IPS-NIHi11 (cell line): ENCODE data around the gene LRRIQ3.
"Not testable (repeated sequence)": the region's sequence is repeated elsewhere in the genome, so short reads cannot be mapped to it uniquely, and the experiment has no call there.

Source experiments
- DNase-seq: peaks from one replicate; pipeline ENCODE4 v3.0.0; 2012; ENCODE audit warnings: mixed read lengths, low spot score

LRRIQ3 gene, protein sequence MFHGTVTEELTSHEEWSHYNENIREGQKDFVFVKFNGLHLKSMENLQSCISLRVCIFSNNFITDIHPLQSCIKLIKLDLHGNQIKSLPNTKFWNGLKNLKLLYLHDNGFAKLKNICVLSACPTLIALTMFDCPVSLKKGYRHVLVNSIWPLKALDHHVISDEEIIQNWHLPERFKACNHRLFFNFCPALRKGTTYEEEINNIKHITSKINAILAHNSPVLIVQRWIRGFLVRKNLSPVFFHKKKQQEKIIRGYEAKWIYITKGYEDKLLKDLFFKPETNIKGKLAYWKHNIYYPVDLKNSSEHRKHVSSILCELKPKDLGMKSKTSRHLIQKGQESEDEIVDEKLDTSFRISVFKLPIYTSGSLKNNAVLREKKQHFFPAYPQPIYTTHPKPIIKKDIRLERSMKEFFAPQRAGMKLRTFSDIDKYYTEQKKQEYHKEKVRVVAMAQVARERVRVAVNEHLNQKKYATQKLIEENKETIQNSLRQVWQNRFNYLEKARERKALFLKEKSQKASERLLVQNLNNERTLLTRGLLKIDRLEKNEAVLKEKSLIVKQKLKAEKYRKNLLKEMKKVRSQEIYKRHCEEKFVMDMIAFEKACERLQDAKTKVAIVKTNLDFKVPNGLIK

DNA sequence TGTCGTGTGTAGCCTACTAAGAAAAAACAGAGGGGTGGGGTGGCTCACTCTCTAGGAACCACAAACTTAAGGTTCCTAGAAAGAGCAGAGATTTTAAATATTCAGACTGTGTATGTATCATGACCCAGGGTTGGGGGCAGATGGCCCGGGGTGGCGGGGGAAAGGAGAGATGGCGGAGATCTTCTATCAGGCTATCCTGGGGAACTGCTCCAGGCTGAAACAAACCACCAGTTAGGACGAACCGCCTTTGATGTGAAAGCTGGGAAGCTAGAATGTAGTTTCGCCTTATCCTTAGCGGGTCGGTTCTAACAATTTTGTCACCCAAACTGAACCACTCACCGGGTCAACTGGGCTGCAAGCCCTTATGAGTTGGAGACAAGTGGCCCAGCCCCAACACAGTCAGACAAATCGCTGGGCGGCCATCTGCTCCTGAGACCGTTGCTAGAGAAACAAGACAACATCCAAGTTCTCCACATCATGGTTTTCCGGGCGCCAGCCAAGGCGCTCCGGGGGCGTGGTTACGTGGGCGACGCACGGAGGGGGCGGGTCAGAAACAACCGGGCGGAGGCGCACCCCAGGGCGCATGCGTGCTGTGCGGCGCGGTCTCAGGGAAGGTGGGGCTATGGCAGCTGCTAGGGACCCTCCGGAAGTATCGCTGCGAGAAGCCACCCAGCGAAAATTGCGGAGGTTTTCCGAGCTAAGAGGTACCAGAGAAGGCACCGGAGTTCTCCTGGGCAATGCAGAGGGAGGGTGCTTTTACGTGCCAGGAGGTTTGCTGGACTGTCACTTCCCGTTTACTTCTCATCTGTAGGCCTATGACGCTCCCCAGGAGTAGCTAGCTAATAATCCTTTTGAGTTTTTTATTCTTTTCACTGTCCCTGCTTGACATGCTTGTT is at the start of gene LRRIQ3, which contains the start of gene FPGT:
Gene LRRIQ3 (minus strand): TSS at position 520 of the 896 bp plus-strand sequence. CDS start 14,492 bp downstream, outside the sequence.
Gene FPGT (plus strand): TSS at position 586 of the 896 bp plus-strand sequence. CDS start 37 bp downstream, at position 623.
- DNase-seq = peak; percentile 96

DNA sequence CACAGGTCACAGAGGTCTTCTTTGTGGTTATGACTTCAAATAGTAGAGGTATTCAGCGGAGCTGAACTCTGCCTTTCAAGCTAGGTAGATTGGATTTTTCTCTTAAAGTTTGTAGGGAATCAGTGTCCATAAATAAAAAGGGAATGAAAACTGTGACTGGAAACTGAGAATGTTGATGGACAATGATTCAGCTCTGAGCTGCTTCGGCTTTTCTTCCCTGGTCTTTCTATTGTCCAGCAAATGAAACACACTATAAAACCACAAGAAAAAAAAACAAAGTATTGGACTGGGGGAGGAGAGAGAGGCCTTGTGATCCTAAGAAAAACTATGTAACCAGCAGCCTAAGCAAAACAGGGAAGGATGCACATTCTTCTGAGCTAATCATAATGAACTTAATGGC is 48.3 kb upstream of the LRRIQ3 start:
- no peak for DNase-seq

DNA sequence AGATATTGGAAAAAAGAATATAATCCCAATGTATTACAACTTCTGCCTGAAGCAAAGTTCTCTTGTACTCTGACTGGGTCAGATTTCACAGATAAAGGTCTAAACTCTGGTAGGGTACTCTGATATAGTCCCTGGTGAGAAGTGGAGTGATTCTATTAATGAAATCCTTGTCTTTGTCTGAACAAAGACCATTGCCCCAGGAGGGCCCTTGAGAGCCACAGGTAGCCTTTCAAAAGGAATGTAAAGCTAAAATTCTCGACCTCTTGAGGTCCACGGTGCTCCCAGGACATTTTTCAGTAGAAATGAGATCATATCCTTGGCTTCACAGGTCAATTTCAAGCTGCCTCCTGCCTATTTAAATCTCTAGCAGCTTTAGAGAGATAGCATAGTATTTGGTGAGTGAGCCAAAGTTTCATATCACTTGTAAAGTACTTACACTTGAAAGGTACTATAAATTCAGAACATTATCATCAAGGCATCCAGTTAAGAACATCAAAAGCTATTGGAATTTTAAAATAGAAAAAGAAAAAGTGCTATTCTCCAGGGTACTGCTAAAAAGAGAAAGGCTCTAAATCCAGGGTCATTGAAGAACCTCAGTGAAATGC is 47.3 kb upstream of the LRRIQ3 start:
- DNase-seq = peak; percentile 58

DNA sequence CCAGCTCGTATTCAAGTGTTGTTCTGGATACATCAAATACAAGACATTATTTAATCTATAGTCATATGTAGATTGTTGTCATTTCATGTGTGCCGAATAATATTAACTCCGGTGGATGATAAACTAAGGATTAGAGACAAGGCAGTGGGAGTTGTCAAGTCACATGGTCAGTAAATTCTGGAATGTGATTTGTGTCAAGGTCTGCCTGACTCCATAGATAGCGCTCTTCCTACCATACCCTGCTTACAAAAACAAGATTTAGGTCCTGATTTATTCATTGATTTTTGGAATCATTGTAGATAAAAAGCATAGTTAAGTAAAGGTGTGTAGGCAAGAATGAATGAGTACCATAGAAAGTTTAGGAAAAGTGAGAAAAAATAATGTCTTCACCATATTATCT is 39.8 kb upstream of the LRRIQ3 start:
- no peak for DNase-seq

DNA sequence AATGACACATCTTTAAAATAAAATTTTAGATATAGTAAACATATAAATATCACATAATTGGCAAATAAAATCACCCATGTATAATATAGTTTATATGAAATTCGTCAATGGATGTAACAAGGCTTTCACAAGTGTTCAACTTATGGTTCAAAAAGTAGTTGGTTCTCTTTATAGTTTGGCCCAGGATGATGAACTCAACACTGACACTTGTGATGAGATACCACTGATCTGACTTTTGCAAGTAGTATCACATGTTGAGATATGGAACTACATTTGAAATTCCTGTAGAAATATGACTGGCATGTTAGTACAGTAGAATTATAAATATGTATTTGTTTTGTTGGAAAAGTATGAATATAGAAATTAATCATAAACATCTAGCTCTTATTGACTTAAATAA is 39.1 kb upstream of the LRRIQ3 start:
- DNase-seq = no peak

DNA sequence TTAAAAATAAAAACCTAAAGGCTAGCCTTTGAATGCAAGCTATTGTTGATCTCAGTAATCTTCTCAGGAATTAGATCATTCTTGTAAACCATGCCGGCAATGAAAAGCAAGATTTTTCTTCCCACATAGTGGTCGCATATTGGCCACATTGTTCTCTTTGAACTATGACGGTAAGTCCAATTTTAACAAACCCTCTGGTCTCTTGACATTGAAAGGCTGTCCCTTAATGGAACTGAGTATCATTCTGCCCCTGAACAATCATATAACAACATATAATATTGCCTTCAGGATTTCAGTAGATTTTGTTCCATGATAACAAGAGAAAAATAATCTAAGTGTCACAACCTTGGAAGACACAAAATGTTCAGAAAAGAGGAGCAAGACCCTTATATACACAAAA is 38.5 kb upstream of the LRRIQ3 start:
- DNase-seq = no peak

DNA sequence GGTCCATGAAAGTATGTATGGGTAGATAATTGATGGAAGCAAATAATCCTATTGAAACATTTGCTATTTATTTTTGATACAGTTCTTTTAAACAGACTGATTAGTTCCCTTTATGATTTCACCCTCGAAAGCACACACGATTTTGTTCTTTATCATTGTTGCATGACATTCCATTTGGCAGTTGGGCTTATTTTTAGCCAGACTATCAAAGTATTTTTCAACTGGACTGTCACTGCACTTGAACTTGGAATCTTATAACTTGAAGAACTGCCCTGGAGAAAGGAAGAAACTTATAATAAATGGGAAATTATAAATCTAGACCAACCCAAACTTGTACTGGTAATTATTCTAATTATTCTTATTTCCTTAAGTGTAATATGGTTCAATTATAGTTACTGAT is 37.2 kb upstream of the LRRIQ3 start, which contains the start of gene TNNI3K:
Gene TNNI3K (plus strand): TSS at position 235 of the 400 bp plus-strand sequence. CDS start 65 bp downstream, at position 300.
- no peak for DNase-seq

DNA sequence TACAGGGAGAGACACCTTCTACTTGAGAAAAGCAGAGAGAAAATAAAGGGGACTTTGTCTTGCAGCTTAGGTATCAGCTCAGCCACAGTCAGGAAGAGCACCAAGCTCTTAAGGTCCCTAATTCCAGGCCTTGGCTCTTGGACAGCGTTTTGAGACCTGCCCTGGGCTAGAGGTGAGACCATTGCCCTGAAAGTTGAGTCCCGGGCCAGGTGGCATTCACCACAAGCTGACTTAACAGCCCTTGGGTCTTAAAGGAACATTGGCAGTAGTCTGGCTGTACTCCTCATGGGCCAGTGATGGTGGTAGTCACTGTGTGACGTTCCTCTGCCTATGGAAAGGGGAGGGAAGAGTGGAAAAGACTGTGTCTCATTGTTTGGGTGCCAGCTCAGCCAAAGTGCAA is 25.5 kb upstream of the LRRIQ3 start:
- DNase-seq = no peak

DNA sequence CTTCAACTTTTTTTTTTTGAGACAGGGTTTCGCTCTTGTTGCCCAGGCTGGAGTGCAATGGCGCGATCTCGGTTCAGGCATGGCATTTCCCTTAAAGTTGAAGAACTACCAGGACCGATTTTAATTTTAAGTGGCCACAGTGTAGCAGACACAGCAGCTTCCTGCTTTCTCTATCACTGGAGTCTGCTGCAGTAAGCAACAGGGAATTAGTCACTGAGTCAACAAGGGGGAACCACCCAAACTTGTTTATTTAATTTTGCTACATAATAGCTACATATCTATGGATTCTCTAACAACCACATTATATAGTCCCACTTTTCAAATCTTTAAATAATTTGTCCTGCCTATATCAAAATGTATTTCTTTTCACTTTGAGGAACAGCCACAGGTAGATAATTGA is 24.7 kb upstream of the LRRIQ3 start:
- DNase-seq = no peak

DNA sequence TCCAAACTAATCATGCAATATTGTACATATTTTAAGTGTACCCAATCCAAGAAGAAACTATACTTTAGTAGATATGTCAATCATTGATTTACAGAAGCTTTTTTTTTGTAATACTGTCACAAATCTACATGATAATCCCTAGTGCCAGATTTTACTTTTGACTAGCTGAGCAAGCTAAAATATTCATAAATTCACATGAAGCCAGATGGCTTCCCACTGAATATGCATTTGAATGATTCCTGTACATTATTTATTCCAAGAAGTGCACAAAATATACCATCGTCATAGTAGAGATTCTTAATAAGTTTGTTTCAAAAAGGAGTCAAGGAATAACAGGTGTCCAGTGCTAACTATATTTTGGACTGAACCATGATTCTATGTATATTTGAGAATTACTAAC is 17.3 kb upstream of the LRRIQ3 start:
- DNase-seq = no peak

DNA sequence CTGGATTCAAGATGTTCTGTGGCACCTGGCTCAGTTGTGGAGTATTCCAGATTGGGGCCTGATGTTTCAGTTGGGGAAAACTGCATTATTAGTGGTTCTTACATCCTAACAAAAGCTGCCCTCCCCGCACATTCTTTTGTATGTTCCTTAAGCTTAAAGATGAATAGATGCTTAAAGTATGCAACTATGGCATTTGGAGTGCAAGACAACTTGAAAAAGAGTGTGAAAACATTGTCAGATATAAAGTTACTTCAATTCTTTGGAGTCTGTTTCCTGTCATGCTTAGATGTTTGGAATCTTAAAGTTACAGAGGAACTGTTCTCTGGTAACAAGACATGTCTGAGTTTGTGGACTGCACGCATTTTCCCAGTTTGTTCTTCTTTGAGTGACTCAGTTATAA is 7.3 kb upstream of the LRRIQ3 start:
- DNase-seq = no peak

DNA sequence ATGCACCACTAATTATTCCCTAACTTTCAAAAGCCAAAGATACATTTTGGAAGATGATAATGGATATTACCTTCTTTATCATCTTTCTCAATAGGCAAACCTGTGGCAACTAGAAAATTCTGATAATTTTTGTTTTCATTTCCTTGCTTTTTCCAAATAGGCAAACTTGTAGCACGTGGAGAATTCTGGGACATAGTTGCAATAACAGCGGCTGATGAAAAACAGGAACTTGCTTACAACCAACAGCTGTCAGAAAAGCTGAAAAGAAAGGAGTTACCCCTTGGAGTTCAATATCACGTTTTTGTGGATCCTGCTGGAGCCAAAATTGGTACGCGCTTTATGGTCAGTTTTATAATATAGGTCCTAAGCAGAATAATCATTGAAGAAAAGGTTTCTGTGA is 1.5 kb upstream of the LRRIQ3 start:
- DNase-seq = no peak

DNA sequence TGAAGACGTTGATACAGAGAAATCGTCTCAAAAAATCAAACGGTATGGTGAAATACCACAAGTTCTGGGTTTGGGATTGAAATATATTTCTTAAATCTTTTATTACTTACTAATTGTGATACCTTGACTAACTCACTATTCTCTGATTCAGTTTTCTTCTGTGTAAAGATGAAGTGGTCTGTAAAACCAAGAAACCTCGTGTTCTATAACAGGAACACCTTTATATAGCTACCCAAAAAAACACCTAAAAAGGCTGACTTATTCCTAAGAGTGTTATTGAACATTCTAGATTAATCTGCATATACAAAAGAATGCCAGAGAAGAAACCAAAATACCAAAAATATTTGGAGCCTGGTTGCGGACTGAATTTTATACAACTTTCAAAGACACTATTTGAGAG is 721 bp downstream of the LRRIQ3 start:
- DNase-seq = no peak

DNA sequence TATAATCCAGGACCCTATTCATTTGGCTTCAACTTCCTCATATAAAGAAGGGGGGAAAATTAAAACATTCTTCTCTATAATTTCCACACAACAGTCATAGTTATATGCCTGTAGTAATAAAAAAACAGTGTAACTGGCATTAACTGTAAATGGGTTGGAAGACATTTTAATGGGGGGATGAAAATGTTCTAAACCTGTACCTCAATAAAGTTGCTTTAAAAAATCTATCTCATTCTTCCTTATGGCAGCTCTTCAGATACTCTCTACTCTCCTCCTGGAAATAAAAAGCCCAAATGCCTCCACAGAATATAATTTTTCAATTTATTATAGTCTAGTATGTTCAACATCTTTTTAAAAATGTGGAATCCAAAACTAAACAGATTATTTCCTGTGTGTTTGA is 2.6 kb downstream of the LRRIQ3 start:
- no peak for DNase-seq

DNA sequence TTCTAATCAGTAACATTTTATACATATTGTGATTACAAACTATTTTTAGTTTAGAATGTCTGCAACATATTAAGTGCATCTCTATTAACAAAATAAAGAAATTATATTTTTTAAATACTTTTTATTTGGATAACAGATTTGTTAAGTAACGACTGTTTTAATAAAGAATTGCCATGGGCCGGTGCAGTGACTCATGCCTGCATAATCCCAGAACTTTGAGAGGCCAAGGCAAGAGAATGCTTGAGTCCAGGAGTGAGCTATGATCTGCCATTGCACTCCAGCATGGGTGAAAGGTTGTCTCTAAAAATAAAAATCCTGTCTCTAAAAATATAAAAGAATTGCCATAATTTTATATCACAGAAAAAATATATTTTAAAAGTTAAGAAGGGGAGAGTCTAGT is 4.1 kb downstream of the LRRIQ3 start:
- no peak for DNase-seq

DNA sequence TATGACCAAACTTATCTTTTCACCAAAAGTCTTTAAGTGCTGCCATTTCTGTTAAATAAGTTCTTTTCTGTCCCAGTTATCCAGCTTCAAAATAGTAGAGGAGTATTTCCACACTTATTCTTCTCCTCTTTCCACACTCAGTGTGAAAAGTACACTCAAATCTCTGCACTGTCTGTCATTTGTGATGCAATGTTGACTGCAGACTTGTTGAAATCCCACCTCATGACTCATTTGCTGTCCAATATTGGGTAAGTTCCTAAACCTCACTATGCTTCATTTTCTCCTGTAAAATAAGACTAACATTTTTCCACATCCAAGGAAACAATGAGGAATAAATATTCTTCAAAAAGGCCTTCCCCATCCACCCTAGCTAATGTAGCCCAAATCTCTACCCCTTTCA is 17.5 kb downstream of the LRRIQ3 start:
- no peak for DNase-seq

DNA sequence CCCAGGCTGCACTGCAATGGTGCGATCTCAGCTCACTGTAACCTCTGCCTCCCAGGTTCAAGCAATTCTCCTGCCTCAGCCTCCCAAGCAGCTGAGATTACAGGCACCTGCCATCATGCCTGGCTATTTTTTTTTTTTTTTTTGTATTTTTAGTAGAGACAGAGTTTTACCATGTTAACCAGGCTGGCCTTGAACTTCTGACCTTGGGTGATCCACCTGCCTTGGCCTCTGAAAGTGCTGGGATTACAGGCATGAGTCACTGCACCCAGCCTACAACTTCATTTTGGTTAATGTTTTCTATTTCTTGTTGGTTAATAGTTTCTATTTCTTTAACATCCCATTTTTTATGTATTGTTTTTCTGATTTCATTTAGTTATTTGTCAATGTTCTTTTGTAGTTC is 23.6 kb downstream of the LRRIQ3 start:
- not testable (repeated sequence) for DNase-seq

DNA sequence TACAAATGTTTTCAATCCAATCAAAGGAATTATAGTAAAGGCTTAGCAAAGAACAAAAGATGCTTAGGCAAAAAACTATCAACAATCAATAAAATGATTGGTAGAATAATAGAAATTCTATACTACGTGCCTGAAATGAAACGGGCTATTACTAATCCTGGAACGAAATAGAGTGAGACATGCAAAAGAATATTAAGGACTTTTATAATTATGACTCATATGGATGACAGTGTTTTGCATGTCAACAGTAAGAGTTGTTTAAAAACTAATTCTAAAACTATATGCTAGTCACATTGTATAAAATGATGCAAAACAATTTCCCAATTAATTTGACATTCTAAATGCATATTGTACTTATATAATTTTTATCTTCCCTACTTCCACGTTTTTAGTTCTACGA is 35.6 kb downstream of the LRRIQ3 start:
- DNase-seq = no peak

DNA sequence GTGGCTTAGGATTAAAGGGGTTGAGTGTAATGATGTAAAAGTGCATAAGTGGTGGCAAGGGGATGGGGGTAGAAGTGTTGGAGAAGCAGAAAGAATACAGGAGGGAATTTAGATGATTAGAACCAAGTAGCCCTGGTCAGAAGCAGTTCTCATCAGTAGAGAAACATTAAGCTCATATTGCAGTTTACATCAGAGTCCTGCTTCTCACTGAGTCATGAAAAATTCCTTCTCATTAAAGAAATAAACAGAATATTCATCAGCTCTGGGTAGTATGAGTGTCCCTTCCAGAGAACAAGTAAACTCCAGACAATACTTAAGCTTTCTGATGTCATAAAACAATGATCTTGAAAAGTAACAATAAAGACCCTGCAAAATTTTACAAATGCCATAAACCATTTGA is 36.5 kb downstream of the LRRIQ3 start:
- no peak for DNase-seq

DNA sequence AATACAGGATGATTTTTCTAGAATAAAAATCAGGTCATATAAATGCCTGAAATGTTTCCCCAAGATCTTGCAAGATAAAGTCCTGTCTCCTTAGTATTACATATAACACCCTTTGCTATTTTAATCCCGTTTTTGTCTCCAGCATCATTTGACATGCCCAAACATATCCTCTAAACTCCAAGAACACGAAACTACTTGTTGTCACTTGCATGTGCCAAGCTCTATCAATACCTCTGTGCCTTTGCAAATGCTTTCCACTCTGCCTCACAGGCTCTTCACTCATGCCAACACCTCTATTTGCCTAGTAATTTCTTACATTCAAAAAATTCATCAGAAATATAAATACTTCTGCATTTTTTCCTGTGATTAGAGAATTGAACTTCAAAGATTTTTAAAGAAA is 37.9 kb downstream of the LRRIQ3 start:
- DNase-seq = no peak

DNA sequence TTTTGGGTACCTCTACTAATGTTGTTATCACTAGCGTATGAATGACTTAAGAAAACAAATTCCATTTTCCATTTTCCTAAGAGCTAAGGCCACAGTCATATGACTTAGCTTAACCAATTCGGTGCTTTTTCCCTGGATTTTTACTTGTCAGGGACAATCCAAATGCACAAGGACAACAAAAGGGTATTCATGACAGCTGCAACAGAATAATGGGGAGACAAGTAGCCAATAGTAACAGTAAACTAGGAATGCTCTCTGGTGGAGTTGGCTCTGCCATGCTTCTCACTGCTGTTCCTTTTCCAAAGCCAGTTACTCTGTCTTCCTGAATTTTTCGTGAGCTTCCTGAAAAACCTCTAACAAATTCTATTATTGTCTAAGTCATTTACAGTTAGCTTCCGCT is 52.9 kb downstream of the LRRIQ3 start:
- peak; percentile 7 for DNase-seq

DNA sequence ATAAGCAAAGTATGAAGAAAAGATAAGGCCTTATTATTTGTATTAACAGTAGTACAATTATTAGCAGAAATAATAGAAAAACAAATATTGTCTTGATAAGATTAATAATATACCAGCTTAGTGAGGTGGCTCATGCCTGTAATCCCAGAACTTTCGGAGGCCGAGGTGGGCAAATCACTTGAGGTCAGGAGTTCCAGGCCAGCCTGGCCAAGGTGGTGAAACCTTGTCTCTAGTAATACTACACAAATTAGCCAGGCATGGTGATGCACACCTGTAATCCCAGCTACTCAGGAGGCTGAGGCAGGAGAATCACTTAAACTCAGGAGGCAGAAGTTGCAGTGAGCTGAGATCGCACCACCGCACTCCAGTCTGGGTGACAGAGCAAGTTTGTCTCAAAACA is 80.6 kb downstream of the LRRIQ3 start:
- not testable (repeated sequence) for DNase-seq
